GM18498 (cell line): ENCODE results near the gene BARX2.

Experiments
- ATAC-seq: cut with Tn5 transposase; IDR thresholded peaks from one replicate; pipeline ENCODE4 v1.9.1; 2021; ENCODE audit warnings: mild to moderate bottlenecking, moderate library complexity; ENCODE audit not compliant: unreplicated experiment

BARX2 gene

DNA sequence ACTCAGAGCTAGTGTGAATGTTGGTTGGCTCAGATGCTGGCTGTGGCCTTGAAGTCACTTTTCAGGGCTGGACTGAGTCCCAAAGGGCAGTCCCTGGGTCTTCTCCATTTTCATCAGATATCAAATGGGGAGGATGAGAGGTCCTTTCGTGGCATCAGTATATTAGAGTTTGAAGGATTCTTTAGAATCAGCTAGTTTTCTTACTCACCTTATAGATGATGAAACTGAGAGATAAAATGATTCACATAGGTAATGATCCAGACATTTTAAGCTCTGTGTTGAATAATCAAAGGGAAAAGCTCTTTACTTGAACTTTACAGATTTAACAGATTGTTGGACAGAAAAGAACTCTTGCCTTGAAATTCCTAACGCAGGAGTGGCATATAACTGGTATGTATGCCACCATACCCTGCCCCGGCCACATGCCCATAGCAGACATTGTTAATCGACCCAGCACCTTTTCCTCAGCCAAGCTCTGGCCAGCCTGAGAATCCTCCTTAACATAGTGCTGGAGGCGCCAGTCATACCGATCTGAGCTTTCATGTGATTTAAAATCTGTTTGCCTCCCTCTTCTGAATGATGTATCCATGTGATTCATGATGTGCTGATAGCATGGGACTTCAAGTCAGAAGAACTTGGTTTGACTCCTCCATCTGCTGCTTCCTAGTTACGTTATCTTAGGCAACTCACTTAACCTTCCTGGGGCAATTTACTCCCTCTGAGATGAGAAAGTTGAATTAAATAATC lies 60.0 kb downstream of the BARX2 start:
- ATAC-seq = no peak

DNA sequence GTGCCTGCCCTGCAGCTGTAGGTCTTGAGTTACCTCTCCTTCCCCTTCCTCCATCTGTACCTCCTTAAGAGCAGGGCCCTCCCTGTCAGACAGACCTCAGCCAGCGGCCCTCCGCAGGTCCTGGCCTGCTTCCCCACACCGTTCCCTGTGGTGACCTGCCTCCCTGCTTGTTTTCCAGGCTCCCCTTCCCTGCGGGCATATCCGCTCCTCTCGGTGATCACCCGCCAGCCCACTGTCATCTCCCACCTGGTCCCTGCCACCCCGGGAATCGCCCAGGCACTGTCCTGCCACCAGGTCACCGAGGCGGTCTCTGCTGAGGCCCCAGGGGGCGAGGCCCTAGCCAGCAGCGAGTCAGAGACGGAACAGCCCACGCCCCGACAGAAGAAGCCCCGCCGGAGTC lies 60.9 kb downstream of the BARX2 start:
- no peak for ATAC-seq

DNA sequence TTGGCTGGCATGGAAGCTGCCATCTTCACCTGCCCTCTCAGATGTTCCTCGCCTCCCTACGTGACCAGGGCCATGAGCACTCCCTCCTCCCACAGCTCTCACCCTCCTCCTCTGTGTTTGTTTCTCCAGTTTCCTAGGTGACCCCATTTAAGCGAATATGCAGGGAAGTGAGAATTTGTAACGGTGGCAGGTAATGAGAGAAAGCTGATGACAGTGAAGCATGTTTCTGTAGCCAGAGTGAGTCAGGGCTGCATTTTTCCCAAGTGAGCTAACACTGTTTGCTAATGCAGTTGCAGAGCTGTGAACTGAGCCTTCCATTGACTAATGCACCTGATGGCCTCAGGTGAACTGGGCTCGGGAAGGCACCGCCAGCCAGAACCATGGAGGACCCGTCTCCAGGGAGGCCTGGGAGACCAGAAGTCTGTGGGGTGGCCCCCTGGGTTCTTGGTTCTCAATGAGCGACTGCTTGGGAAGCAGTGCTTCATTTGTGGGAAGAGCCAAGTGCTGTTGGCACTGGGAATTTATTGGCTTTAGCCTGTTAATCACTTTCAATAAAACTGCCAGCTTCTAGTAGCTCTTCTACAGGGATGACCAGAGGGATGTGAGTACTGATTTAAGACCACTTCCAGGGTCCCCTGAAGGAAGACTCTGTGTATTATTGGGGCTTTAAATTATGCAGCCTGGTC lies 64.5 kb downstream of the BARX2 start:
- ATAC-seq = no peak

DNA sequence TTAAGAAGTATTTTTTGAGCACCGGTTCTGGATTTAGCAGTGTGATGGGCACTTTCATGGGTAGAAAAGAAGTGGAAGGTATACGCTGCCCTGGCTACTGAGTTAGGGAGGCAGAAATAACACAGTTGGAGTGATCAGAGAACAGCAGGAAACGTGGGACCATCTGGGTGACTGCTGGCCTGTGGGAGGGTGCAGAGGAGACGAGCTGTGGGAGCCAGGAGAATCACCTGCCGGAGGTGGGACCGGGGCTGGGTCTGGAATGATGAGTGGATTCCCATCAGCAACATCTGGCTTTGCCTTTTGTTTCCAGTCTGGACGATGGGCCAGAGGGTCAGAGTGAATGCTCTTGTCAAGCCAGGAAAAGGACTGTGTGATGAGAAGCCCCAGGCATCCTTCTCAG lies 66.5 kb downstream of the BARX2 start:
- no peak for ATAC-seq

DNA sequence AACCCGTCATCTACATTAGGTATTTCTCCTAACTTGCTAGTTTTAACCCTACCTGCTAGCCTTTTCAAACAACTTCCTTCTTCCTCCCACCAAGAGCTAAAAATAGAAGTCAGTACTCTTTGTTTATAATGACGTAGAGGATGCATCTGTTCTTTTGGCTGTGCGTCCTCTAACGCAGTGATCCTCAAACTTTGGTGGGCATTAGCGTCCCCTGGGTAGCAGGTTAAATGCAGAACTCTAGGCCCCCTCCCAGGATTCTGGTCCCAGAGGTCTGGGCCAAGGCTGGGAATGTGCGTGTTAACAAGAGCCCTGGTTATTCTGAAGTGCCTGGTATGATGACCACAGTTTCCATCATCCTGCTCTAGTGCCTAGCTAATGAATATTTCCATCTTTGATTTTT lies 67.6 kb downstream of the BARX2 start:
- no peak for ATAC-seq

DNA sequence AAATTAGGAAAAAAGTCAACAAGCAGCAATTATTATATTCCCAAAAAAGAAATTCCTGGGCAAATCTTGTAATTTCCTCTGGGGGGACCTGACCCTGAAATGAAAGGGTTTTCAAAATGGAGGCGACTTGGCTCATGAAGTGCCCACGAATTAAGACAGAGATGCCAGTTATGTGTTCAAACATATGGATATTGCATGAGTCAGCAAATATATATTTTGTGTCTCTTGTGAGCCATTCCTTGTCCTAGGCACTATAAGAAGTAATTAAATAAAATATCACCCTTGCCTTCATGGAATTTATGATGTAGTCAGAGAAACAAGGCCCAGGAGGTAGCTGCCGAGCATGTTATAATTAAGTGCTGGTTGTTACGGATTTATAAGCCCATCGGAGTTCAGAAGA lies 68.6 kb downstream of the BARX2 start:
- no peak for ATAC-seq

DNA sequence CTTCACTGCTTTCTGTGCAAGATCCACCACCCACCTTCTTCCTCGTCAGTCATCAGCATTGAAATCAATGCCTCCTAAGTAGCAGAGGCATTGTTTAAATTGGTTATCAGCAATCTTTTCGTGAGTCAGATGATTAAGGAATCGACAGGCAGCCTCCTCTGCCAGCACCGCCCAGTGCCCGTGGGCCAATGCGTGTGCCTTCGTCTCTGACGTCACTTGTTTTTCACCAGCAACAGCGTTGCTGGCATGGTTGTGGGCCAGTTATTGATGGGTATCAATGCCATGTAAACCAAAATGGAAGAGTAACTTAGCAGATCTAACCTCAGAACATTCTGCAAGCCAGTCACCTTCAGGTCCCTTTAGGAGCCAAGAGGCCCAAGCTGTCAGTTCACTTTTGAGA lies 69.6 kb downstream of the BARX2 start:
- ATAC-seq = no peak

DNA sequence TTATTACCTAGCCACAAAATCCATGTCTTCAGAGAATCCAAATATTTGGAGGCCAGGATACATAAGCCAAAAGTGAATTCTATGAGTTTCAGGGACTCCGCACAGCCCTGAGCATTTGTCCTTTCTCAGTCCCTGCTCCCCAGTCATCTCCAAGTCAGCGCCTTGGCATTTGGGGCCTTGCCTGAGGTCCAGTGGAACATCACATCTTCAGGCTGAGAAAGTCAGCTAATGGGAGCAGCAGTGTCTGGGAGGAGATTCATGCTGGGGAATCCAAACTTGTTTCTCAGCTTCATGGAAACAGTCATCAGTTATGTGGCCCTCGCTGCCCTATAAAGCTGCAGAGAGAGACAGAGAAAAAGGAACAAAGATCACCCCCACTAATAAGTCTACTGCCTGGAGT lies 70.9 kb downstream of the BARX2 start:
- no peak for ATAC-seq

DNA sequence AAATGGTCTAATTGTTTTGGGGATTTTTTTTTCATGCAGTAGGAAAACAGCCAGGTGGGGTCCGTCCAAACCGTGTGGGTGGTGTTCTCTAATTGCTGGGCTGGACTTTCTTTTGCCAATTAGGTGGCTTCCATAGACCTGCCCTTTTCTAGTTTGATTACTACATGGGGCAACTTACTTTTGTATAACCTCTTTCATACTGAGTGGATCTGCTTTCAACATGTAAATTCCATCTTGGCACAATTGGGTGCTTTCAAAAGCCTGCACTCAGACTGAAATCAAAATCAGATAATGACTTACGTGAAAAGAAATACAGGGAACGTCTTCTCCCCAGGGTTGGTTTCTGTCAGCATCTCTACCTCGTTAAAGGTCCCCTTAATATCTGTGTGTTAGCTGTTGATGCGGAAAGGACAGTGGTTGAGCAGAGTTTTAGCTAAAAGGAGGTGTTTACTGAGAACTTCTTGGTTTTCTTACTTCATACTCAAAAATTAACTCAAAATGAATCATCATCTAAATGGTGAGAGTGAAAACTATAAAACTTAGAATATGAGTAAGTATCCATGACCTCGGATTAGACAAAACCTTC lies 72.1 kb downstream of the BARX2 start:
- no peak for ATAC-seq

DNA sequence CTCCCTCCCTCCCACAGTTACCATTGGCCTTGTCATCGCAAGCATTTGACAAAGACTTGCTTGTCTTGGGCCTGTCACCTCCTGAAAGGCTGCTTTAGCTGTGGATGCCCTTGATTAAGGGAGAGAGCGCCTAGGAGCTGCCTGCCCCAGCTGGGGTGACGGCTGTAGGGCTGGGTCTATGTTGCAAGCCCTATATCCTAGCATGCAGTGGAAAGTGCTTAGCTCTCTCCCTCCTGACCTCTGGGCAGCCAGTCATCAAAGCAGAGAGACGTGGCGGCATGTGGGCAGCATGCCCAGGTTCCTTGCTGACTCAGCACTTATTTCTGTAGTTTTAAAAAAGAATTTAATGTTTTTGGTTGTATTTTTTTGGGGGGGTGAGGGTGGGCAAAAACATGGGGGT lies 75.9 kb downstream of the BARX2 start:
- ATAC-seq = no peak

DNA sequence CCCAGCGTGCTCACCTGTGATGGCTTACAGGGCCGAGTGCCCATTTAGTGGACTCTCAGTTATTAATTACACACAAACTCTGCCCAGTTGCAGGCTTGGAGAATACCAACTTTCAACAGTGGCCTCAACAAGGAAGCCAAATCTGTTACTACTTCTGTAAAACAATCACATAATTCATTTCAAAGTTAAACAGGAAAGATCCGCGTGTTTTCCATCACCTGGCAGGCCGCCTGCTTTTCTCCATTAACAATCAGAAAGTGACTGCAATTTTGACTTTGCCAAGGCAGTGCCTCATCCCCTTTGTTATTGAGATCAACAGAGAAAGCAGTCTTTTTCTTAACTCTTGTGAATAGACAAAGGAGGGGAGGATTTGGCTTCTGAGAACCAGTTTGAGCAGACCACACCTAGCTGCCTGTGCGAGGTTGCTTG lies 77.7 kb downstream of the BARX2 start:
- no peak for ATAC-seq

DNA sequence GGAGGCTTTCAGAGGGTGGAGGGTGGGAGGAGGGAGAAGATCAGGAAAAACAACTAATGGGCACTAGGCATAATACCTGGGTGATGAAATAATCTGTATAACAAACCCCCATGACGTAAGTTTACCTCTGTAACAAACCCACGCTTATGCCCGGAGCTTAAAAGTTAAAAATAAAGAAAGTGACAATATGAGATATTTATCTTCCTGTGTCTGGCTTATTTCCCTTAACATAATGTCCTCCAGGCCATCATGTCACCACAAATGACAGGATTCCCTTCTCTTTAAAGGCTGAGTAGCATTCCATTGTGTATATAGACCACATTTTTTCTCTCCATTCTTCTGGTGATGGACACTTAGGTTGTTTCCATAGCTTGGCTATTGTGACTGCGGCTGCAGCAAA lies 79.5 kb downstream of the BARX2 start:
- no peak for ATAC-seq

DNA sequence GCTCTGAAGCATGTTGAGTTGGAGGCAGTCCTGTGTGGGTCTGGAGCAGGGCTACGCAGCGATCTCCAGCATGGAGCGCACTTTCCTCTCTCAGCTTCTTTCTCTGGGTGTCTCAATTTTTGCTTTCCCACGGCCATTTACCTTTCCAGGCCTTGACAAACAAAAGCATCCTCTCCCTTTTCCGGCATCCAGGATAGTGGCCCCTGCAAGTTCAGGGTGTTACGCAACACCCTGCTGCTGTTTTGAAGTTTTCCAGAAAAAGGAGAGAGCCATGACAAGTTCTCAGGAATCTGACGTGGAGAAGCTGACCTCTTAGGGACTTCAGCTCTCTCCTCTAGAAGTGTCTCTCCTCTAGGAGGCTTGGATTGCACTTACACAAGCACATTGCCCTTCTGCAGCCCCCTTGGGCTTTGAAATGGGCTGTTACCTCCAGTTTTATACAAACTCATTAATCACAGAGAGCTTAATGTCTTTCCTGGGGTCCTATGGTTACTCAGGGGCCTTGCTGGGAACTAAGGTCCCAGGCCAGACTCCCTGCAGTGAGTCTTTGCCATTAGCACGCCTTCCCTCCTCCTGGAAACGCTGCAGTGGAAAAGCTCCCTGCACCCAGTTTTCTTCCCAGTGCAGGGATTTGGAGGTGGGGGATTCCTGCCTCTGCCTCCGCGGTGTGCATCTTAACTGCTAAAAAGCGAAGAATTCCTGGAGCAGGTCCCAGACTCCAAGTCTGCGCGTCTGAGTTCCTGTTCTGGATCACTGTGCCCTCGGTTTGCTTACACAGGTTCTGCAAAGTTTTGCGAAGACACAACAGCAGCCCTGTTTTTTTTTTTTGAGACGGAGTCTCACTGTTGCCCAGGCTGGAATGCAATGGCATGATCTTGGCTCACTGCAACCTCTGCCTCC lies 80.4 kb downstream of the BARX2 start:
- ATAC-seq = no peak

DNA sequence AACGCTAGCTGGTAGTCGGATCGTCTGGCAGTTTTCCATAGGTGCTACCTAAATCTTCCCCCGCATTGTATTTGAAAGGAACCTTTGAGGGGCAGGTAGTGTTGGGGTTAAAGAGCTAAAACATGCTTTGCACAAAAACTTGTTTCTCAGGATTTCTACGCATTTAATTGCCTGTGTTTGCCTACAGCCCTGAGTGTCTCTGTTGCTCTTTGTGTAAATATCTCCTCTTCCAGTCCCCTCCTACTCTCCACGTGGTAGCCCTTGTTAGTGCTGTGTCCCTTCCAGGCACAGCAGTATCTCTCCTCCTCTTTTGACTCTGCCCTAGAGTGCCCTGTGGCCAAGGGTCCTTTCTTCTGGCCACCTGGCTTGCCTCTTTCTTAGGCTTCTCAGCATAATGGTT lies 81.7 kb downstream of the BARX2 start:
- no peak for ATAC-seq

DNA sequence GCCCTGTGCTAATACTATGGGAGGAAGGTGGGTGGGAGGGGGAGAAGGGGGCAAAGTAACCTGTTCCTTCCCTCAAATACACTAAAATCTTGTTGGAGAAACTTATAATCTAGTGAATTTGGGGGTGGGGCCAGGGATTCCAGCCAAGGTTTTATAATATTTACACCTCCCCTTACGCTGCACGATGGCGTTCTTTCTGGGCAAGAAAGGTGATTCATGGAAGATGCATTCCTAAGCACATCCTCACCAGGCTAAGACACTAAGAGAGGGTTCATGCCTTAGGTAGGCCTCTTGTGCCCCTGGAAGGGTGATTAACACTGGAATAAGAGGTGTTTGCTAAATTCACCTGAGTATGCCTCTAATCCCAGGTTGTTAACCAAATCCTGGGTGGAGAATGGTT lies 82.6 kb downstream of the BARX2 start:
- ATAC-seq = no peak

DNA sequence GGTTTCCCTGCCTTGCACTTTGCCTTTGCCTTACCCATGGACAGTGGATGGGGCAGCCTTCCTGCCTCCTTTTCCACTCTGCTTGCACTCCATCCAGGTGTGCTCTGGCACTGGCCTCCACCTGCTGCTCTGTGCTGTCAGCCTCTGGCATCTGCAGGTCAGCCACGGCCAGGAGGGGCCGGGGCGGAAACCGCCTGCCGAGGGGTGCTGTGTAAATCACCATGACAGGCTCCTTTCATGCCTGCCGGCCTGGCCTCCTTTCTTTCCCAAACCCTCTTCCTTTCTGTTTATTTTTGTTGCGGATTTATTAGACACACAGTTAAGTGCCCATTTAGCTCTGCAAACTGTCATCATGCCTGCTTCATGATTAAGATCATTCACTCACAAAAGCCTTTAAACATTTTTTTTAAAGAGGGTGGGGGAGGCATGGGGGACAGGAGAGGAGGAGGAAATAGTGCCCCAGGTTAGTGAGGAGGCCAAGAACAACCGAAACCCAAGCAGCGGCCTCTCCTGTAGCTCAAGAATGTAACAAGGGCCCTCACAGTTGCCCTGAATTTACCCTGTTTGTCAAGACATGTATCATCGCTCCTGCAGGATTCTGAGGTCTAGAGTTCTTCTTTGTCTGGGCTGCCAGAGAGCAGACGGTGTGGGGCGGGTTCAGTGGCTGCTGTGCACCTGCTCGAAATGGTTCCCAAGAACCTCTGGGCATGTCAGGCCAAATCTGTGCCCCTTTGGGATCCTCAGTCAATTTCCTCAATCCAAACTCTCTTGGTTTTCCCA lies 83.3 kb downstream of the BARX2 start:
- no peak for ATAC-seq

DNA sequence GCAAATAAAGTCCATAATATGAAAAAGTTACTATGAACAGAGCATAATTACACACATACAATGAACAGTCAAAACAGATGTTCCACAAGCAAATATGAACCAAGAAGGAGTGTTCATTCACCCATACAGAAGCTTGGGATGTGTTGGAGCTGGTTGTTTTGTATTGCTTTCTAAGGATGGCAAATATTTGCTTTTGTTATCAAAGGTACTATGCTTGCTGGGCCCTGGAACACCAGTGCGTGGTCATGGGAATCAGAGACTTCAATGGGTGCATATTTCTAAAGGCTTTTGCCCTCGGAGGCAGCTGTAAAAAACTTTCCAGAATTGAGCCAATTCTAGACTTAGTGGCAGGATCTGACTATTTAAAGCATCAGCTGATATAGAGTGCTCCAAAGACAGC lies 85.1 kb downstream of the BARX2 start:
- ATAC-seq = no peak

DNA sequence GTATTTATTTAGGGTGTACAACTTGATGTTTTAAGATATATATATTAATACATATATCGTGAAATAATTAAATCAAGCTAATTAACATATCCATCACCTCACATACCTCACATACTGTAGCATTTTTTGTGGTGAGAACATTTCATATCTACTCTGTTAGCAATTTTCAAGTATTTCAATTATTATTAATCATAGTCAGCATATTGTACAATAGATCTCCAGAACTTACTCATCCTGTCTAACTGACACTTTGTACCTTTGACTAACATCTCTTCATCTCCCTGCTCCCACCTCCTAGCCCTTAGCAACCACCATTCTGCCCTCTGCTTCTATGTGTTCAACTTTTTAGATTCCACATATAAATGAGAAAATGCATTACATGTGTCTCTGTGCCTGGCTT lies 108.4 kb downstream of the BARX2 start:
- ATAC-seq = no peak

DNA sequence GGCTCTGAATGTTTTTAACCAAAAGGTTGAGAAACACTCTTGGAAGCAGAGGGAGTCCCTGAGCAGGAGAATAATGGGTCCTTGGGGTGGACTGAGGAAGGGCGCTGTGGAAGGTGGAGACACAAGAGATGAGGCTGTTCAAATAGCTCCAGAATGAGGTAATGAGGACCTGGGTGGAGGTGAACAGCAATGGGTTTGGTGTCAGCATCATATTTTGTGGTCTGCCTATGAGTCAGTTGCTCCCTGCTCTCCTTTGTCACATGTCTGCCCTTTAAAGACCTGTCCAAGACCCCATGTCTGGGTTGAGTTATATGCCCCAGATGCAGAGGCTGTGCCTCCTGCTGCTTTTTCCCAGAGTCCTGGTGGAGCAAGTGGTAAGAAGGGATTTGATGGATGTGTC lies 113.6 kb downstream of the BARX2 start:
- no peak for ATAC-seq

DNA sequence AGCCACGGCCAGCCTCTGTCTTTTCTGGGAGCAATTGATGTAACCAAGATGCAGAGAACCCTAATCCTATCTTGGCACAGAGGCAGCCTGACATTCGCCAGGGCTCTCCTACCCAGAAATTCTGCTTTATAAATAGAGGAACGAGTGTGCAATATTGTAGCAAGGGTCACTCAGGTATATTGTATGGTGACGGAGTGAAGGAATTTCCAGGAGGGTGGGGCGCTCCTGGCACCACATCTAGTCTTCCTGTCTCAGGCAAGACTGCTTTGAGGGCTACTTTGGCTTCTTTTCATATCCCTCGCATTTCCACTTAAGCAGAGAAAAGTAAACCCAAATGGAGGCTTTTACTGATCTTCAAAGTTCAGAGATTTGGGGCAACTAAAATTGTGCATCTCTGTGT lies 114.4 kb downstream of the BARX2 start:
- ATAC-seq = no peak

DNA sequence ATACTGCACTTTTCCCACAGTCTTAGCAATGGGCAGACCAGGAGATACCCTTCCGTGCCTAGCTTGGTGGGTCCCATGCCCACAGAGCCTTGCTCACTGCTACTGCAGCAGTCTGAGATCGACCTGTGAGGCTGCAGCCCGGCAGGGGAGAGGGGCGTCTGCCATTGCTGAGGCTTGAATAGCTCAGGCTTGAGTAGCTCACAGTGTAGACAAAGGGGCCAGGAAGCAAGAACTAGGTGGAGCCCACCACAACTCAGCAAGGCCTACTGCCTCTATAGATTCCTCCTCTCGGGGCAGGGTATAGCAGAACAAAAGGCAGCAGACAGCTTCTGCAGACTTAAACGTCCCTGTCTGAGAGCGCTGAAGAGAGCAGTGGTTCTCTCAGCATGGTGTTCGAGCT lies 118.1 kb downstream of the BARX2 start:
- ATAC-seq = no peak
